ENCODE data around the gene COX10.

The COX10 gene

DNA sequence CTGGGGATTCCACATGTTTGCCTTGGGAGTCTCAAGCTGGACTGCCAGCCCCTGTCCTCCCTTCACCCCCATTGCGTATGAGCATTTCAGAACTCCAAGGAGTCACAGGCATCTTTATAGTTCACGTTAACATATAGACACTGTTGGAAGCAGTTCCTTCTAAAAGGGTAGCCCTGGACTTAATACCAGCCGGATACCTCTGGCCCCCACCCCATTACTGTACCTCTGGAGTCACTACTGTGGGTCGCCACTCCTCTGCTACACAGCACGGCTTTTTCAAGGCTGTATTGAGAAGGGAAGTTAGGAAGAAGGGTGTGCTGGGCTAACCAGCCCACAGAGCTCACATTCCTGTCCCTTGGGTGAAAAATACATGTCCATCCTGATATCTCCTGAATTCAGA, 138.5 kb downstream of the COX10 start:
- Histone ChIP-seq H3K4me3 (ENCODE audit: low read length in 2 of 2) (no peak overlapping the region), H3K36me3 (ENCODE audit: control insufficient read depth in 2 of 2, insufficient read depth in 2 of 2, low read length in 2 of 2) (peaks cover 15 to 19% of the 10 kb centered on the region in 2 donors), H3K27me3 (ENCODE audit: control insufficient read depth in 2 of 2, insufficient read depth in 2 of 2, low read length in 2 of 2) (no peaks in the 10 kb centered on the region), H3K9ac (ENCODE audit: low read depth in 1 of 2, low read length in 2 of 2) (no peak overlapping the region), H3K27ac (ENCODE audit: low read depth in 2 of 2, low read length in 2 of 2) (no peak overlapping the region), H3K9me3 (ENCODE audit: control insufficient read depth in 2 of 2, low read length in 2 of 2) (no peaks in the 10 kb centered on the region), H3K4me1 (ENCODE audit: control insufficient read depth in 2 of 2, insufficient read depth in 2 of 2, low read length in 2 of 2) (peaks cover 0 to 5% of the 10 kb centered on the region in 2 donors)

DNA sequence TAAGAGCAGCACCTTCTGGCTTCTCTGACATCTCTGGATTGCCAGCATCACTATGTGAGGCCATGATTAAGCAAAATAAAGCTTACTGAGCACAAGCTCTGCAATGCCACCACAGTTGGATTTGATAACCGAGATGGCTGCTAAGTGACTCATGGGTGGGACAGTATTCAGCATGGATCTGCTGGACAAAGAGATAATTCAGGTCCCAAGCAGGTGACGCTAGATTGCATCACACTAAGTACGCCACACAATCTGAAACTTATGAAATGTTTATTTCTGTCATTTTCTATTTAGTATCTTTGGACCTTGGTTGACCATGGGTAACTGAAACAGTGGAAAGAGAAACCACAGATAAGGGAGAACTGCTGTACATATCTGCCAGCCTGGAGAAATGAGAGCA, 139.9 kb downstream of the COX10 start:
- Histone ChIP-seq H3K4me3 (ENCODE audit: low read length in 2 of 2) (no peak overlapping the region), H3K36me3 (ENCODE audit: control insufficient read depth in 2 of 2, insufficient read depth in 2 of 2, low read length in 2 of 2) (peaks cover 15 to 17% of the 10 kb centered on the region in 2 donors), H3K4me1 (ENCODE audit: control insufficient read depth in 2 of 2, insufficient read depth in 2 of 2, low read length in 2 of 2) (peaks cover 0 to 5% of the 10 kb centered on the region in 2 donors), H3K9me3 (ENCODE audit: control insufficient read depth in 2 of 2, low read length in 2 of 2) (no peaks in the 10 kb centered on the region), H3K9ac (ENCODE audit: low read depth in 1 of 2, low read length in 2 of 2) (no peak overlapping the region), H3K27me3 (ENCODE audit: control insufficient read depth in 2 of 2, insufficient read depth in 2 of 2, low read length in 2 of 2) (no peaks in the 10 kb centered on the region), H3K27ac (ENCODE audit: low read depth in 2 of 2, low read length in 2 of 2) (no peak overlapping the region)

DNA sequence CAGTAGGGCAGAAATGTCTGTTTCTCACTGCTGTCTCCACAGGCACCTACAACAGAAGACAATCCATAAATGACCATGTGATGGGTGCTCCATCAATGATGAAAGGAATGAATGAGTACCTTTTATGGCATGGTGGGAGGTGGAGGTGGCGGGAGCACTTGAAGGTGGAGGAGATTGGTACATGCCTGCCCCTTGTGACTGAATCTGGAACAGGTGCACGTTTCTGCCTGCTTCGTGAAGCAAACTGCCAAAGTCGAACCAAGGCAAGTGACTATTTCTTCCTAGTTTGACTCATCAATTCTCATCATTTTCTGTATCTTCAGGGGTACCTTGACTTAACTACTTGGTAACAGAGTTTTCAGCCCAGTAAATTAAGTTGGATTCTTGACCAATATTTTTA, 141.9 kb downstream of the COX10 start:
- H3K36me3 ChIP-seq (ENCODE audit: control insufficient read depth in 2 of 2, insufficient read depth in 2 of 2, low read length in 2 of 2) = peaks cover 12 to 15% of the 10 kb centered on the region in 2 donors

DNA sequence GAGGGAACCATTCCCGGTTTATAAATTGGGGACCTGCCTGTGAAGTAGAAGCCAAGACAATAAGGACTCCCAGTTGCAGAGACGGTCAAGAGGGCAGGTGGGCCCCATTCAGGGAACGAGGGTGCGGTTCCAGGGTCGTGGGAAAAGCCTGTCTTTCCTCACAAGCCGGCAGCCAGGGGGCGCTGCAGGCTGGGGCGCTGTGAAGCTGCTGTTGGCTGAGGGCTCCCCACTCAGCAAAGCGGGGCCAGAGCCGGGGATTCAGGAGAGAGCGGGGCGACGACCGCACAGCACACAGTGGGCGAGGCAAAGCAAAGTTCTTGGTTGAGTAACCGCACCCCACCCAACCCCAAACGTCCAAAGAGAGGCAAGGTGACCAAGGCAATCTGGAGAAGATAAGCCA, 142.5 kb downstream of the COX10 start:
- Histone ChIP-seq H3K9ac (ENCODE audit: low read depth in 1 of 2, low read length in 2 of 2) (no peak overlapping the region), H3K27ac (ENCODE audit: low read depth in 2 of 2, low read length in 2 of 2) (no peak overlapping the region), H3K4me3 (ENCODE audit: low read length in 2 of 2) (no peak overlapping the region), H3K4me1 (ENCODE audit: control insufficient read depth in 2 of 2, insufficient read depth in 2 of 2, low read length in 2 of 2) (no peaks in the 10 kb centered on the region), H3K36me3 (ENCODE audit: control insufficient read depth in 2 of 2, insufficient read depth in 2 of 2, low read length in 2 of 2) (peaks cover 10 to 15% of the 10 kb centered on the region in 2 donors), H3K9me3 (ENCODE audit: control insufficient read depth in 2 of 2, low read length in 2 of 2) (no peaks in the 10 kb centered on the region), H3K27me3 (ENCODE audit: control insufficient read depth in 2 of 2, insufficient read depth in 2 of 2, low read length in 2 of 2) (no peaks in the 10 kb centered on the region)

More for the DNA sequence above, 141.9 kb downstream of the COX10 start:
- Histone ChIP-seq H3K4me1 (ENCODE audit: control insufficient read depth in 2 of 2, insufficient read depth in 2 of 2, low read length in 2 of 2) (peaks cover 0 to 4% of the 10 kb centered on the region in 2 donors), H3K27me3 (ENCODE audit: control insufficient read depth in 2 of 2, insufficient read depth in 2 of 2, low read length in 2 of 2) (no peaks in the 10 kb centered on the region), H3K4me3 (ENCODE audit: low read length in 2 of 2) (no peak overlapping the region), H3K9ac (ENCODE audit: low read depth in 1 of 2, low read length in 2 of 2) (no peak overlapping the region), H3K9me3 (ENCODE audit: control insufficient read depth in 2 of 2, low read length in 2 of 2) (no peaks in the 10 kb centered on the region), H3K27ac (ENCODE audit: low read depth in 2 of 2, low read length in 2 of 2) (no peak overlapping the region)

DNA sequence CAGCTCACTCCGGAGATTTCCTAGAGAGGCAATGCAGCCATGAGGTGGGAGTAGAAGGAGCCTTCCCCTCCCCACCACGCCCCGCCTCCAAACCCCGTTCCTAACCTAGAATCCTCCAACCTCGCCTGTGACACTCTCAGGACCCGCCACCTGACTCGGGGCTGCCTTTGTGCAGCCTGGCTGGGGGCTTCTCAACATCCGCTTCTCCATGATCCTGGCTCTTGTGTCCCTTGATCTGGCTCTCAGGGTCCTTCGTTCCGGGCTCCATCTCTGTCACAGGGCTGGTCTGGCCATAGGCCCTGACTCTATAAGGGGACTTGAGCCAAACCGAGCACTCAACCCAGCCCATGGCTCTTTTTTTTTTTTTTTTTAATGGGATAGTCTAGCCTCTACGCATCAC, 143.1 kb downstream of the COX10 start:
- peaks cover 10 to 15% of the 10 kb centered on the region in 2 donors for H3K36me3 ChIP-seq (ENCODE audit: control insufficient read depth in 2 of 2, insufficient read depth in 2 of 2, low read length in 2 of 2)
- no peaks in the 10 kb centered on the region for H3K27me3 ChIP-seq (ENCODE audit: control insufficient read depth in 2 of 2, insufficient read depth in 2 of 2, low read length in 2 of 2)
- H3K9me3 ChIP-seq (ENCODE audit: control insufficient read depth in 2 of 2, low read length in 2 of 2) = no peaks in the 10 kb centered on the region
- H3K27ac ChIP-seq (ENCODE audit: low read depth in 2 of 2, low read length in 2 of 2) = no peak overlapping the region
- H3K9ac ChIP-seq (ENCODE audit: low read depth in 1 of 2, low read length in 2 of 2) = no peak overlapping the region
- no peak overlapping the region for H3K4me3 ChIP-seq (ENCODE audit: low read length in 2 of 2)
- H3K4me1 ChIP-seq (ENCODE audit: control insufficient read depth in 2 of 2, insufficient read depth in 2 of 2, low read length in 2 of 2) = no peaks in the 10 kb centered on the region

DNA sequence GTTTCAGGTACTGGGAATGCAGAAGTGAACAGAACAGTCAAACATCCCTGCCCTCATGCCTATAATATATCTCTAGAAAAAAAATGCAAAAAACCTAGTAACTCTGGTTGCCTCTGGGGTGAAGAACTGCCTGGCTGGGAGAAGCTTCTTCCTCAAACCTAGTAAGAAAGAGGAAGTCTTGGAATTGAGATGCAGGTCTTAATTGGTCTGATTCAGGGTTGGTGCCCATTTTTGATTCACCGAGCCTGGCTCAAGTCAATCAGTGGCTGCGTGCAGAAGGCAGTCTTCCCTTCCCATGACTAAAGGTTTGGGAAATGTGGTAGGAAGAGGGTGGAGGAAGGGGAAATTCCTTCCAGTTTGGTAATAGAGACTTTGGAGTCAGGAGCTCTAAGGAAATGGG, 145.0 kb downstream of the COX10 start:
- Histone ChIP-seq H3K27ac (ENCODE audit: low read depth in 2 of 2, low read length in 2 of 2) (no peak overlapping the region), H3K9me3 (ENCODE audit: control insufficient read depth in 2 of 2, low read length in 2 of 2) (no peaks in the 10 kb centered on the region), H3K9ac (ENCODE audit: low read depth in 1 of 2, low read length in 2 of 2) (no peak overlapping the region), H3K4me3 (ENCODE audit: low read length in 2 of 2) (no peak overlapping the region), H3K27me3 (ENCODE audit: control insufficient read depth in 2 of 2, insufficient read depth in 2 of 2, low read length in 2 of 2) (no peaks in the 10 kb centered on the region), H3K36me3 (ENCODE audit: control insufficient read depth in 2 of 2, insufficient read depth in 2 of 2, low read length in 2 of 2) (peaks cover 2 to 5% of the 10 kb centered on the region in 2 donors), H3K4me1 (ENCODE audit: control insufficient read depth in 2 of 2, insufficient read depth in 2 of 2, low read length in 2 of 2) (no peaks in the 10 kb centered on the region)

DNA sequence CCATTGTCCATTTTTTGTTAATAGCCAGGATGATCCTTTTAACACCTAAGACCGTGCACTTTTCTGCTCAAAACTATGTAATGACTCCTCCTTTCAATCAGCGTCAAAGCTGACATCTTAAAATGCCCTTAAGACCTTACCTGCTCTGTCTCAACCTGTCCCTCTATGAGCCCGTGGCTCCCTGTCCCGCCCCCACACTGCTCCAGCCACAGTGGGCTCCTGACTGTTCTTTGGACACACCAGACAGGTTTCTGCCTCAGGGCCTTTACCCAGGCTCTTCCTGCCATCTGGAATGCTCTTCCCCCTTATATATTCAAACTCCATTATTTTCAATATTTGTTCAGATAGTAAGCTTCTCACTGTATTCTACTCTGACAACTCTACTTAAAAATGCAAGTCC, 153.3 kb downstream of the COX10 start:
- Histone ChIP-seq H3K4me1 (ENCODE audit: control insufficient read depth in 2 of 2, insufficient read depth in 2 of 2, low read length in 2 of 2) (peaks cover 0 to 2% of the 10 kb centered on the region in 2 donors), H3K4me3 (ENCODE audit: low read length in 2 of 2) (no peak overlapping the region), H3K36me3 (ENCODE audit: control insufficient read depth in 2 of 2, insufficient read depth in 2 of 2, low read length in 2 of 2) (no peaks in the 10 kb centered on the region)

DNA sequence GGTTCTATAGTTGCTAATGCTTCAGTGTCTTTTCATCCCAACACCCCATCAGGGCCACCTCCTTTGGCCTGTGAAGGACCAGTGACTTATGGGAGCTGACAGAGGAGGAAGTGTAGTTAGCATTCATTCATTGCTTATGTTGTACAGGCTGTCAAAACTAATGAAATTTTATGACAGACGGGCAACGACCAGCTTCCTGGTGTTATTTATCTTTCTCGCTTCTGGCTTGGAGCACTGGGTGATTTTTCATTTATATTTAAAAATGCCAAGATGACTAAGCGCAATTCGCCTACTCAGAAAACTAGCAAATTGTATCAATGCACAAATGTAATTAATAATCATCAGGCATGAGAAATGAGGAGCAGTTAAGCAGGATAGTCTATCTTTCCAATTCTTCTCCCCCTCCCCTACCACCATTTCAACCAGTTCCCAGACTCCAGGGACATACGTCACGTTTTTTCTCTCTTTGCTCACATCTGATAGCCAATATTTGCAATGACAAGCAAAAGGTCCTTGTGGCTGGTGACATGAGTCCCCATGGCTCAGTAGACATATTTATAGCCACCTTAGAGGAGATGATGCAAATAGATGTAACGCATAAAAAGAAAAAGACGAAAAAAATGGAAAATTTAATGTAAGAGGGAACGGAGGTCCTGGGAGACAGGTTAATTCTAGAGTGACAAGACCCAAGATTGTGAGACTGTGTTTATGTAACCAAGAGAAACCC, 156.1 kb downstream of the COX10 start:
- Histone ChIP-seq H3K36me3 (ENCODE audit: control insufficient read depth in 2 of 2, insufficient read depth in 2 of 2, low read length in 2 of 2) (no peaks in the 10 kb centered on the region), H3K4me1 (ENCODE audit: control insufficient read depth in 2 of 2, insufficient read depth in 2 of 2, low read length in 2 of 2) (peaks cover 0 to 7% of the 10 kb centered on the region in 2 donors), H3K9me3 (ENCODE audit: control insufficient read depth in 2 of 2, low read length in 2 of 2) (no peaks in the 10 kb centered on the region), H3K27ac (ENCODE audit: low read depth in 2 of 2, low read length in 2 of 2) (no peak overlapping the region), H3K9ac (ENCODE audit: low read depth in 1 of 2, low read length in 2 of 2) (no peak overlapping the region), H3K4me3 (ENCODE audit: low read length in 2 of 2) (no peak overlapping the region), H3K27me3 (ENCODE audit: control insufficient read depth in 2 of 2, insufficient read depth in 2 of 2, low read length in 2 of 2) (no peaks in the 10 kb centered on the region)

More for the DNA sequence above, 153.3 kb downstream of the COX10 start:
- H3K27ac ChIP-seq (ENCODE audit: low read depth in 2 of 2, low read length in 2 of 2) = no peak overlapping the region
- no peaks in the 10 kb centered on the region for H3K27me3 ChIP-seq (ENCODE audit: control insufficient read depth in 2 of 2, insufficient read depth in 2 of 2, low read length in 2 of 2)
- no peak overlapping the region for H3K9ac ChIP-seq (ENCODE audit: low read depth in 1 of 2, low read length in 2 of 2)
- H3K9me3 ChIP-seq (ENCODE audit: control insufficient read depth in 2 of 2, low read length in 2 of 2) = no peaks in the 10 kb centered on the region

DNA sequence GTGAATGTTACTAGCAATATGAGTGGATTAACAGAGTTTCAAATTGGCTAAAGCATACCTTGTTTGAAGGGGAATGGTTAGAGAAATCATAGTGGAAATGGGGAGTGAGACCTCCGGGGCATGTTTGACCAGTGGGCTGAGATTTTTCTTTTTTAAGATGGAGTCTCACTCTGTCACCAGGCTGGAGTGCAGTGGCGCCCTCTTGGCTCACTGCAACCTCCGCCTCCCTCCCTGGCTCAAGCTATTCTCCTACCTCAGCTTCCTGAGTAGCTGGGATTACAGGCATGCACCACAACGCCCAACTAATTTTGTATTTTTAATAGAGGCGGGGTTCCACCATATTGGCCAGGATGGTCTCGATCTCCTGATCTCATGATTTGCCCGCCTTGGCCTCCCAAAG, 157.7 kb downstream of the COX10 start:
- Histone ChIP-seq H3K27me3 (ENCODE audit: control insufficient read depth in 2 of 2, insufficient read depth in 2 of 2, low read length in 2 of 2) (no peaks in the 10 kb centered on the region), H3K4me3 (ENCODE audit: low read length in 2 of 2) (no peak overlapping the region), H3K36me3 (ENCODE audit: control insufficient read depth in 2 of 2, insufficient read depth in 2 of 2, low read length in 2 of 2) (no peaks in the 10 kb centered on the region), H3K27ac (ENCODE audit: low read depth in 2 of 2, low read length in 2 of 2) (no peak overlapping the region), H3K9me3 (ENCODE audit: control insufficient read depth in 2 of 2, low read length in 2 of 2) (no peaks in the 10 kb centered on the region), H3K4me1 (ENCODE audit: control insufficient read depth in 2 of 2, insufficient read depth in 2 of 2, low read length in 2 of 2) (peaks cover 0 to 7% of the 10 kb centered on the region in 2 donors), H3K9ac (ENCODE audit: low read depth in 1 of 2, low read length in 2 of 2) (no peak overlapping the region)

DNA sequence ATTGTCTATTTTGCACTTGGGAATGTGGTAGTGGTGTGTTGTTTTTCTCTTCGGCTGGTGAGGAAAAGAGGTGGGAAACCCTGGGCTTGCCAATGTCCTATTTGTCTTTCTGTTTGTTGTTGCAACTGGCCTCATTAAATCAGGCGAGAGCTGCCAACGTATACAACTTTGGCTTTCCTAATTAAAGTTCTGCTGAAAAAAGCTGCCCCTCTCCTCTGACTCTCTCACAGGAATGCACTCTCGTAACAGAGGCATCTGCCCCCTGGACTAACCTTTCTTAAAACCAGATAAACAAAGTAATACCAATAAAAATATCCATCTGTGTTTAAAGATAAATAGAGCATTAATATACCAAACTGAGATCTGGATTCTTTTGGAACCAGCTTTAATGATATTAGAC, 159.6 kb downstream of the COX10 start:
- no peaks in the 10 kb centered on the region for H3K9me3 ChIP-seq (ENCODE audit: control insufficient read depth in 2 of 2, low read length in 2 of 2)
- no peak overlapping the region for H3K27ac ChIP-seq (ENCODE audit: low read depth in 2 of 2, low read length in 2 of 2)
- no peak overlapping the region for H3K9ac ChIP-seq (ENCODE audit: low read depth in 1 of 2, low read length in 2 of 2)
- no peak overlapping the region for H3K4me3 ChIP-seq (ENCODE audit: low read length in 2 of 2)
- H3K27me3 ChIP-seq (ENCODE audit: control insufficient read depth in 2 of 2, insufficient read depth in 2 of 2, low read length in 2 of 2) = no peaks in the 10 kb centered on the region
- H3K4me1 ChIP-seq (ENCODE audit: control insufficient read depth in 2 of 2, insufficient read depth in 2 of 2, low read length in 2 of 2) = peaks cover 0 to 7% of the 10 kb centered on the region in 2 donors
- no peaks in the 10 kb centered on the region for H3K36me3 ChIP-seq (ENCODE audit: control insufficient read depth in 2 of 2, insufficient read depth in 2 of 2, low read length in 2 of 2)

Data from mucosa of rectum (tissue), 2 donors.